ENCODE data around the gene AKIP1. TPM values are rescaled to one million over a fixed set of nuclear protein-coding genes. Genes with fewer than 3 reads are reported as not detected.

AKIP1 gene
- total RNA-seq, 4 donors from 2014 or later = 5.2 to 21.2 (median 11.0) TPM

GRCh38 chr11:8899119-8899753 lies 11.8 kb upstream of the AKIP1 start:
- H3K36me3 ChIP-seq = no peaks in the 10 kb centered on the region
- no peak for DNase-seq
- no peak overlapping the region for H3K4me3 ChIP-seq
- TF ChIP-seq POLR2AphosphoS5 (IDR thresholded peaks at IDR 0.05) = no peak
- TF ChIP-seq POLR2A (IDR thresholded peaks at IDR 0.05) = no peak
- no peak for TF ChIP-seq CTCF (IDR thresholded peaks at IDR 0.05)
- no peak for TF ChIP-seq EP300 (IDR thresholded peaks at IDR 0.05; ENCODE audit: low read depth)
- no peak overlapping the region for H3K27ac ChIP-seq
- no peaks in the 10 kb centered on the region for H3K27me3 ChIP-seq
- H3K4me1 ChIP-seq = no peaks in the 10 kb centered on the region
- H3K9me3 ChIP-seq = peaks cover 16 to 18% of the 10 kb centered on the region in 2 donors
- in situ Hi-C loops (cut with MboI; ENCODE audit: low pct_ligation_motif_present in 1 of 4, low pct_unique_long_range_greater_than_20kb in 1 of 4, low sequenced_read_pairs in 3 of 4) (no loop called here), intact Hi-C loops (cut with DNase I; ENCODE audit: low total_unique reads) (no loop called here)

DNA sequence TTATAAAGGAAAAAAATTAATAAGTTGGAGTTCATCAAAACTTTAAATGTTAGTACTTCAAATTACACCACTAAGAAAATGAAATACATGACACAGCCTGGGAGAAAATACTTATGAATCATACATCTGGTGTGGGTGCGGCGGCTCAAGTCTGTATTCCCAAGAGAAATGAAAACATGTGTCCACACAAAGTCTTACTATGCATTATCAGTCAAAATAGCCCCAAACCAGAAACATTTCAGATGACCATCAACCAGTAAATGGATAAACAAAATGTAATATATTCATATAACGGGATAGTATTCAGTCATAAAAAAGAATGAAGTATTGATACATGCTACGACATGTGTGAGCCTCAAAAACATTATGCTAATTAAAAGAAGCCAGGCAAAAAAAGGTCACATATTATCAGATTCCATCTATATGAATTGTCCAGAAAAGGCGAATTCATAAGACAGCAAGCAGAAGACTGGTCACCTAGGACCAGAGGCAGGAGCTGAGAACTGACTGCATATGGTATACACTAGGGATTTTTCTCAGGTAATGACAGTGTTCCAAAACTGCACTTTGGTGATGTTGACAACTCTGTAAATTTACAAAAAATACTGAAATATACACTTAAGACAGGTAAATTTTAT lies 5.3 kb upstream of the AKIP1 start:
- in situ Hi-C loops (cut with MboI; ENCODE audit: low pct_ligation_motif_present in 1 of 4, low pct_unique_long_range_greater_than_20kb in 1 of 4, low sequenced_read_pairs in 3 of 4) (no loop called here), intact Hi-C loops (cut with DNase I; ENCODE audit: low total_unique reads) (no loop called here)
- no peak overlapping the region for H3K27ac ChIP-seq
- no peaks in the 10 kb centered on the region for H3K36me3 ChIP-seq
- peaks cover 0 to 8% (median 7%) of the 10 kb centered on the region in 4 donors for H3K4me1 ChIP-seq
- H3K9me3 ChIP-seq = no peaks in the 10 kb centered on the region
- no peak for DNase-seq
- 69 to 78% methylated on average over 3 to 5 of the region's 5 CpGs for WGBS, 2 donors (ENCODE audit: low coverage in 1 of 2)
- H3K4me3 ChIP-seq = no peak overlapping the region
- TF ChIP-seq CTCF (IDR thresholded peaks at IDR 0.05) = no peak
- no peak for TF ChIP-seq POLR2AphosphoS5 (IDR thresholded peaks at IDR 0.05)
- TF ChIP-seq EP300 (IDR thresholded peaks at IDR 0.05; ENCODE audit: low read depth) = no peak
- TF ChIP-seq POLR2A (IDR thresholded peaks at IDR 0.05) = no peak
- H3K27me3 ChIP-seq = no peaks in the 10 kb centered on the region

DNA sequence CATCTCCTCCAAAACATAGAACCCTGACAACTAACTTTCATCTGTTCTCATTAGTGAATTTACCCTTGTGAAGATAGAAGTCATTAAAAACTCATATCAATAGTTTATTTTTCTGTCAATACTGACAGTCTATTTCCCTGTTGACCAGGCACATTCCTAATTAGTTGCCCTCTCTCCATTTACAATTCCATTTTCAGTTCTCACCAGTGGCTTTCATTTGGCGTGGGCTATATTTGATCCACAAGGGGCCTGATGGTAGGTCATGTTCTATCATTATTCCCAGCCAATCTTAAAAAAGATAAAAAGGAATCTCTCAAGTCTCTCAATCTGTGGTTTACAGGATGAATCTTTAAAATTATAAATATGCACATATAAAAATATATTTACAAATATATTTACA lies 3.9 kb upstream of the AKIP1 start:
- Histone ChIP-seq H3K27me3 (no peaks in the 10 kb centered on the region), H3K36me3 (no peaks in the 10 kb centered on the region), H3K27ac (no peak overlapping the region), H3K9me3 (no peaks in the 10 kb centered on the region), H3K4me1 (peaks cover under 1 to 12% (median 7%) of the 10 kb centered on the region in 4 donors), H3K4me3 (no peak overlapping the region)
- TF ChIP-seq CTCF (IDR thresholded peaks at IDR 0.05) = no peak
- TF ChIP-seq POLR2A (IDR thresholded peaks at IDR 0.05) = no peak
- TF ChIP-seq POLR2AphosphoS5 (IDR thresholded peaks at IDR 0.05) = no peak
- TF ChIP-seq EP300 (IDR thresholded peaks at IDR 0.05; ENCODE audit: low read depth) = no peak
- in situ Hi-C loops (cut with MboI; ENCODE audit: low pct_ligation_motif_present in 1 of 4, low pct_unique_long_range_greater_than_20kb in 1 of 4, low sequenced_read_pairs in 3 of 4) (no loop called here), intact Hi-C loops (cut with DNase I; ENCODE audit: low total_unique reads) (no loop called here)
- WGBS, 2 donors (ENCODE audit: low coverage in 1 of 2) = 82 to 90% methylated on average over 1 of the region's 1 CpG
- DNase-seq = no peak

DNA sequence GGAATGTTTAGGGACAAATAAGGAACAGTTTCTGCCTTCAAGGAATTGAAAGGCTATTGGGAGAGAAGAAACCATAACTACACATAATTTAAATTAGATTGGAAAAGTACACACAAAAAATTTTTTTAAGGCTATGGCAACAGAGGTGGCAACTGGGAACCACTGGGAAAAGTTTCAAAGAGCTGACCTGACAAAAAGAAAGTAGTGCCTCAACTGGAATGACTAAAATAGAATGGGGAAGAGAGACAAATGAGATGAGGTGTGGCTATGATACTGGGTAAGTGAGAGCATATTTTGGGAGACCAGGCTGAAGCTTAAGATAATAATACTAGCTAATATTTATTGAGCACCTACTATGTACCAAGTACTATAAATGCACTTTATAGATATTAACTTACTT lies 2.9 kb upstream of the AKIP1 start:
- no peak for TF ChIP-seq EP300 (IDR thresholded peaks at IDR 0.05; ENCODE audit: low read depth)
- TF ChIP-seq CTCF (IDR thresholded peaks at IDR 0.05) = no peak
- no peak for TF ChIP-seq POLR2AphosphoS5 (IDR thresholded peaks at IDR 0.05)
- no peak for TF ChIP-seq POLR2A (IDR thresholded peaks at IDR 0.05)
- in situ Hi-C loops (cut with MboI; ENCODE audit: low pct_ligation_motif_present in 1 of 4, low pct_unique_long_range_greater_than_20kb in 1 of 4, low sequenced_read_pairs in 3 of 4) = no loop called here
- DNase-seq = no peak

More for the DNA sequence above, 2.9 kb upstream of the AKIP1 start:
- no peak overlapping the region for H3K27ac ChIP-seq
- H3K27me3 ChIP-seq = no peaks in the 10 kb centered on the region
- intact Hi-C loops (cut with DNase I; ENCODE audit: low total_unique reads) = no loop called here
- no peaks in the 10 kb centered on the region for H3K9me3 ChIP-seq
- H3K4me1 ChIP-seq = peaks cover 4 to 17% (median 9%) of the 10 kb centered on the region in 4 donors
- H3K36me3 ChIP-seq = no peaks in the 10 kb centered on the region
- H3K4me3 ChIP-seq = no peak overlapping the region

Measured in transverse colon (tissue), 4 donors.